SK-N-SH (cell line): ENCODE data around the gene TIAM2. TPM values are rescaled to one million over a fixed set of nuclear protein-coding genes. Genes with fewer than 3 reads are reported as not detected.

Source experiments
- CTCF ChIA-PET: fragments of 300-600, 350-600 bp; formaldehyde crosslinking; extraction: SDS; loops from one replicate; lab custom pipeline; 2021; lab: Yijun Ruan, JAX
- POLR2A ChIA-PET: fragments of 350-600 bp; sonication (Branson Sonifier 250); formaldehyde crosslinking; extraction: SDS; loops from one replicate; lab custom pipeline; 2020; ENCODE audit warnings: antibody characterized with exemption, inconsistent platforms; lab: Yijun Ruan, JAX
- DNase-seq: peaks from one replicate; pipeline ENCODE4 v3.0.0; 2012
- H2AFZ ChIP-seq: fragments of 200-600 bp; sonication (generic); 2 replicates; pipeline ENCODE4 v1.8.1; 2016; ENCODE audit warnings: antibody characterized with exemption, mild to moderate bottlenecking, low read depth
- H3F3A ChIP-seq: fragments of 200-600 bp; sonication (generic); replicated peaks from 2 replicates; pipeline ENCODE3; 2016; ENCODE audit warnings: antibody characterized with exemption, mild to moderate bottlenecking; ENCODE audit not compliant: insufficient read depth
- H3K27ac ChIP-seq, 2 experiments: fragments of 200-500 bp in 1 of 2; fragments of 200-600 bp in 1 of 2; sonication (Bioruptor generic) in 1 of 2; sonication (generic), shearing (Covaris generic) in 1 of 2; 2 replicates each; pipeline versions ENCODE4 v1.5.1 to v1.6.1; 2014 to 2016; ENCODE audit warnings: low read depth in 2 of 2, inconsistent platforms in 1 of 2, low read length in 1 of 2, mild to moderate bottlenecking in 1 of 2, mixed read lengths in 1 of 2
- H3K27me3 ChIP-seq: fragments of 200-600 bp; sonication (generic), shearing (Covaris generic); 2 replicates; pipeline ENCODE4 v1.6.1; 2016; ENCODE audit warnings: mixed run types; ENCODE audit not compliant: insufficient read depth
- H3K36me3 ChIP-seq, 2 experiments: fragments of 200-500 bp in 1 of 2; fragments of 200-600 bp in 1 of 2; sonication (Bioruptor generic) in 1 of 2; sonication (generic) in 1 of 2; replicated peaks in 1 of 2; 2 replicates each; pipeline versions ENCODE3 to v1.5.1; 2014 to 2016; ENCODE audit warnings: low read length in 1 of 2, mild to moderate bottlenecking in 1 of 2; ENCODE audit not compliant: insufficient read depth in 2 of 2, control insufficient read depth in 1 of 2
- H3K4me1 ChIP-seq, 2 experiments: fragments of 200-500 bp in 1 of 2; fragments of 200-600 bp in 1 of 2; sonication (Bioruptor generic) in 1 of 2; sonication (generic), shearing (Covaris generic) in 1 of 2; 2 replicates each; pipeline versions ENCODE4 v1.5.1 to v1.6.1; 2014 to 2016; ENCODE audit warnings: low read depth in 1 of 2, low read length in 1 of 2, mixed run types in 1 of 2; ENCODE audit not compliant: insufficient read depth in 2 of 2, control insufficient read depth in 1 of 2
- H3K4me2 ChIP-seq: fragments of 200-600 bp; sonication (generic), shearing (Covaris generic); 2 replicates; pipeline ENCODE4 v1.6.1; 2017; ENCODE audit warnings: mixed run types
- H3K4me3 ChIP-seq, 2 experiments: fragments of 200-500 bp in 1 of 2; fragments of 200-600 bp in 1 of 2; sonication (Bioruptor generic) in 1 of 2; sonication (generic), shearing (Covaris generic) in 1 of 2; 2 replicates each; pipeline versions ENCODE4 v1.5.1 to v1.8.1; 2014 to 2016; ENCODE audit warnings: low read depth in 2 of 2, inconsistent platforms in 1 of 2, low read length in 1 of 2, mild to moderate bottlenecking in 1 of 2, mixed read lengths in 1 of 2, moderate library complexity in 1 of 2
- H3K79me2 ChIP-seq: fragments of 200-600 bp; sonication (generic); 2 replicates; pipeline ENCODE4 v1.8.1; 2017; ENCODE audit warnings: mild to moderate bottlenecking; ENCODE audit not compliant: insufficient read depth
- H3K9ac ChIP-seq: fragments of 200-600 bp; sonication (generic); 2 replicates; pipeline ENCODE4 v1.6.1; 2017; ENCODE audit warnings: mixed run types
- H3K9me2 ChIP-seq: fragments of 200-600 bp; sonication (generic); 2 replicates; pipeline ENCODE4 v1.6.1; 2017; ENCODE audit warnings: mixed run types
- H3K9me3 ChIP-seq: fragments of 200-600 bp; sonication (generic); 2 replicates; pipeline ENCODE4 v1.6.1; 2017; ENCODE audit warnings: mixed run types, mild to moderate bottlenecking, moderate library complexity
- H4K20me1 ChIP-seq: fragments of 200-600 bp; sonication (generic); 2 replicates; pipeline ENCODE4 v1.6.1; 2017; ENCODE audit warnings: mild to moderate bottlenecking, mixed run types; ENCODE audit not compliant: insufficient read depth
- CTCF ChIP-seq: fragments of 200-600 bp; sonication (generic); IDR thresholded peaks from 2 replicates; pipeline ENCODE4 v1.6.1; 2017; ENCODE audit warnings: antibody characterized with exemption, mild to moderate bottlenecking, moderate library complexity
- EP300 ChIP-seq, 2 experiments: IDR thresholded peaks; 2 replicates each; pipeline versions ENCODE4 v1.4.0 to v1.6.1; 2012; ENCODE audit warnings: borderline replicate concordance in 1 of 2, low read depth in 1 of 2, low read length in 1 of 2
- GATA2 ChIP-seq: sonication (generic); formaldehyde crosslinking; IDR thresholded peaks from 2 replicates; pipeline ENCODE4 v1.5.0; 2020; ENCODE audit warnings: mild to moderate bottlenecking, missing genetic modification reagents
- IRF3 ChIP-seq: fragments of 150-350 bp; IDR thresholded peaks from 2 replicates; pipeline ENCODE4 v1.6.1; 2016; ENCODE audit warnings: mild to moderate bottlenecking, low read depth, low read length
- MEF2A ChIP-seq: IDR thresholded peaks from 2 replicates; pipeline ENCODE4 v1.4.0; 2012; ENCODE audit warnings: low read depth, borderline replicate concordance
- NRF1 ChIP-seq: IDR thresholded peaks from 2 replicates; pipeline ENCODE4 v1.6.1; 2012; ENCODE audit warnings: low read depth, mild to moderate bottlenecking, low read length
- RAD21 ChIP-seq: IDR thresholded peaks from 2 replicates; pipeline ENCODE4 v1.6.1; 2012; ENCODE audit warnings: mild to moderate bottlenecking, low read length
- SIN3A ChIP-seq: IDR thresholded peaks from 2 replicates; pipeline ENCODE4 v1.6.1; 2012; ENCODE audit warnings: low read depth, mild to moderate bottlenecking, low read length, moderate library complexity, borderline replicate concordance
- TAF1 ChIP-seq: IDR thresholded peaks from 2 replicates; pipeline ENCODE4 v1.6.1; 2012; ENCODE audit warnings: low read depth, mild to moderate bottlenecking, low read length, moderate library complexity, borderline replicate concordance
- USF2 ChIP-seq: fragments of 150-350 bp; IDR thresholded peaks from 2 replicates; pipeline ENCODE4 v1.6.1; 2017; ENCODE audit warnings: antibody characterized with exemption, low read length, low read depth, borderline replicate concordance
- whole genome bisulfite sequencing: methylation state at CpG from one replicate; pipeline ENCODE4 v1.1.6; 2017; ENCODE audit warnings: low lambda C conversion rate; 5-methylcytosine and 5-hydroxymethylcytosine counted together
- polyA plus RNA-seq, 3 experiments: library from polyadenylated mRNA; depleted of rRNA; stranded (reverse); fragments of >200 nt; gene quantifications; 2 replicates each; pipeline ENCODE4 v1.2.3, GENCODE V29; 2012

TIAM2 gene
- polyA plus RNA-seq, 1 of the 3 experiments (the other 2 are of a cell fraction), result 13.6 TPM

- TF ChIP-seq USF2 (no peak), IRF3 (no peak), SIN3A (no peak), GATA2 (CRISPR knock-in tag) (no peak), MEF2A (no peak), CTCF (no peak)
Measured at GRCh38 chr6:155036907-155037306, 41.8 kb downstream of the TIAM2 start (continued).

- H4K20me1 ChIP-seq, result no peaks in the 10 kb centered on the region
- H2AFZ ChIP-seq, result no peak overlapping the region
- no peaks in the 10 kb centered on the region; a peak in 1 of 4 replicates for H3K4me1 ChIP-seq
- no peak overlapping the region for H3K27ac ChIP-seq
- H3K4me2 ChIP-seq, result no peak overlapping the region
- peaks cover 0 to 5% of the 10 kb centered on the region in 2 experiments for H3K36me3 ChIP-seq
- H3K79me2 ChIP-seq, result no peaks in the 10 kb centered on the region
- no peaks in the 10 kb centered on the region for H3F3A ChIP-seq
- POLR2A ChIA-PET, result interaction anchor here (0.5 kb wide), 1 partner anchor 181 kb away, joined by 4 read pairs; no protein-coding TSS in a partner anchor
- no peaks in the 10 kb centered on the region for H3K27me3 ChIP-seq
- DNase-seq, result no peak
- CTCF ChIA-PET, result no interaction called here
- TF ChIP-seq NRF1, result no peak
- TF ChIP-seq EP300 (IDR thresholded peaks at IDR 0.05; ENCODE audit: borderline replicate concordance in 1 of 2, low read depth in 1 of 2, low read length in 1 of 2), result no peak
- no peak overlapping the region for H3K9ac ChIP-seq
- H3K4me3 ChIP-seq, result no peak overlapping the region
- 100% methylated on average over 4 of the region's 4 CpGs for WGBS
- H3K9me2 ChIP-seq, result no peaks in the 10 kb centered on the region
- H3K9me3 ChIP-seq, result no peaks in the 10 kb centered on the region
Measured at GRCh38 chr6:155038104-155038503, 43.0 kb downstream of the TIAM2 start.

- H2AFZ ChIP-seq, result no peak overlapping the region
- ChIA-PET CTCF (no interaction called here), POLR2A (interaction anchor here (0.5 kb wide), 1 partner anchor 182 kb away, joined by 4 read pairs; no protein-coding TSS in a partner anchor)
- H3K4me1 ChIP-seq, result no peaks in the 10 kb centered on the region; a peak in 1 of 4 replicates
- H3K4me3 ChIP-seq, result no peak overlapping the region
- H3K9ac ChIP-seq, result no peak overlapping the region
- H3K27me3 ChIP-seq, result no peaks in the 10 kb centered on the region
- H3K9me3 ChIP-seq, result no peaks in the 10 kb centered on the region
- no peak for TF ChIP-seq USF2
- no peak for TF ChIP-seq RAD21
- no peak for TF ChIP-seq TAF1
- no peak for DNase-seq
- no peak overlapping the region for H3K4me2 ChIP-seq
- H3K79me2 ChIP-seq, result no peaks in the 10 kb centered on the region
- H3K9me2 ChIP-seq, result no peaks in the 10 kb centered on the region
- peaks cover 0 to 5% of the 10 kb centered on the region in 2 experiments for H3K36me3 ChIP-seq
- H3K27ac ChIP-seq, result no peak overlapping the region
- H3F3A ChIP-seq, result no peaks in the 10 kb centered on the region
- H4K20me1 ChIP-seq, result no peaks in the 10 kb centered on the region
- 94% methylated on average over 2 of the region's 2 CpGs for WGBS
Measured at GRCh38 chr6:155038527-155038926, 43.4 kb downstream of the TIAM2 start.
